GM21526 (cell line): ENCODE results near the gene ARHGAP6.

Experiments
- ATAC-seq: cut with Tn5 transposase; IDR thresholded peaks from one replicate; pipeline ENCODE4 v1.9.1; 2021; ENCODE audit warnings: moderate library complexity; ENCODE audit not compliant: unreplicated experiment, low FRiP score

The ARHGAP6 gene, protein sequence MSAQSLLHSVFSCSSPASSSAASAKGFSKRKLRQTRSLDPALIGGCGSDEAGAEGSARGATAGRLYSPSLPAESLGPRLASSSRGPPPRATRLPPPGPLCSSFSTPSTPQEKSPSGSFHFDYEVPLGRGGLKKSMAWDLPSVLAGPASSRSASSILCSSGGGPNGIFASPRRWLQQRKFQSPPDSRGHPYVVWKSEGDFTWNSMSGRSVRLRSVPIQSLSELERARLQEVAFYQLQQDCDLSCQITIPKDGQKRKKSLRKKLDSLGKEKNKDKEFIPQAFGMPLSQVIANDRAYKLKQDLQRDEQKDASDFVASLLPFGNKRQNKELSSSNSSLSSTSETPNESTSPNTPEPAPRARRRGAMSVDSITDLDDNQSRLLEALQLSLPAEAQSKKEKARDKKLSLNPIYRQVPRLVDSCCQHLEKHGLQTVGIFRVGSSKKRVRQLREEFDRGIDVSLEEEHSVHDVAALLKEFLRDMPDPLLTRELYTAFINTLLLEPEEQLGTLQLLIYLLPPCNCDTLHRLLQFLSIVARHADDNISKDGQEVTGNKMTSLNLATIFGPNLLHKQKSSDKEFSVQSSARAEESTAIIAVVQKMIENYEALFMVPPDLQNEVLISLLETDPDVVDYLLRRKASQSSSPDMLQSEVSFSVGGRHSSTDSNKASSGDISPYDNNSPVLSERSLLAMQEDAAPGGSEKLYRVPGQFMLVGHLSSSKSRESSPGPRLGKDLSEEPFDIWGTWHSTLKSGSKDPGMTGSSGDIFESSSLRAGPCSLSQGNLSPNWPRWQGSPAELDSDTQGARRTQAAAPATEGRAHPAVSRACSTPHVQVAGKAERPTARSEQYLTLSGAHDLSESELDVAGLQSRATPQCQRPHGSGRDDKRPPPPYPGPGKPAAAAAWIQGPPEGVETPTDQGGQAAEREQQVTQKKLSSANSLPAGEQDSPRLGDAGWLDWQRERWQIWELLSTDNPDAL (N-terminal part only)

DNA sequence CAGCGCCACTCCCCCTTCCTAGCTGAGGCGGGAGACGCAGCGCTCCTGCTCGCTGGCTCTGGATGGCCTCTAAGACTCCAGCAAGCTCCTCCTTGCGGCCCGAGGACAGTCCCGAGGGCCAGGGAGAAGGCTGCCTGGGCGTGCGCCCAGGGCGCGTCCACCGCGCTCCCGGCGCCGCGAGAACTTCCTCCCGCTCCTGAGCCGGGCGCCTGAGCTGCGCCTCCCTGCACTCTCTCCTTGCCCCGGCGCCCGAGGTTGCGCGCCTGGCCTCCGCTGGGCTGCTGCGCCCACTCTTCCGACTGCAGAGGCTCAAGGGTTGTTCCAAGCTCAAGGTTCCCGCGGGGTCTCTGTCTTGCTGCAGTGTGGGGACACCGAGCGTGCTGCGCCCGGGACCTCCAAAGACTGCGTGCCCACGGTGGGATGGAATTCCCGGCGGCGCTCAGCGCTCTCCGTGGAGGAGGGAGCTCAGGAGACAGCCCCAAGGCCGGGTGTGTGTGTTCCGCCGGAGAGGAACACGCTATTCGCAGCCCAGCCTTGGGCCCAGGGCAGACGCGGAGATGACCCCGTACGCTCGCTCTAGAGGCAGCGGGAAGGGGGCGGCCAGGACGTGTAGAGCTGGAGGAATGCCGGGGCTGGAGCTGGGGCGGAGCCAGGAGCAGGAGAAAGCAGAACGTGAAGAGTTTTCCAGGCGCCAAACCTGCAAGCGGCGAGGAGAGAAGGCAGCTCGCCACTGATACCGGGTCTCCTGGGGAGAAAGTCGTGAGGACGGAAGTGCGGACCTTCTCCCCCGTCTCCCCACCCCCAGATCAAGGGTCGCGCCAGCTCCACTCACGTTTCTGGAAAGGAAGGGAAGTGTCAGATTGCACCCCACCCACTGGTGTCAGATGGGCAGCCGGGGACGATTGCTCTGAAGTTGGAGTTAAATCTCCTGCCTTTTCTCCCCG lies at the start of gene ARHGAP6:
TSS of gene ARHGAP6 (minus strand) at position 753 of the 944 bp plus-strand sequence. CDS start 1,092 bp downstream, outside the sequence.
- no peak for ATAC-seq

DNA sequence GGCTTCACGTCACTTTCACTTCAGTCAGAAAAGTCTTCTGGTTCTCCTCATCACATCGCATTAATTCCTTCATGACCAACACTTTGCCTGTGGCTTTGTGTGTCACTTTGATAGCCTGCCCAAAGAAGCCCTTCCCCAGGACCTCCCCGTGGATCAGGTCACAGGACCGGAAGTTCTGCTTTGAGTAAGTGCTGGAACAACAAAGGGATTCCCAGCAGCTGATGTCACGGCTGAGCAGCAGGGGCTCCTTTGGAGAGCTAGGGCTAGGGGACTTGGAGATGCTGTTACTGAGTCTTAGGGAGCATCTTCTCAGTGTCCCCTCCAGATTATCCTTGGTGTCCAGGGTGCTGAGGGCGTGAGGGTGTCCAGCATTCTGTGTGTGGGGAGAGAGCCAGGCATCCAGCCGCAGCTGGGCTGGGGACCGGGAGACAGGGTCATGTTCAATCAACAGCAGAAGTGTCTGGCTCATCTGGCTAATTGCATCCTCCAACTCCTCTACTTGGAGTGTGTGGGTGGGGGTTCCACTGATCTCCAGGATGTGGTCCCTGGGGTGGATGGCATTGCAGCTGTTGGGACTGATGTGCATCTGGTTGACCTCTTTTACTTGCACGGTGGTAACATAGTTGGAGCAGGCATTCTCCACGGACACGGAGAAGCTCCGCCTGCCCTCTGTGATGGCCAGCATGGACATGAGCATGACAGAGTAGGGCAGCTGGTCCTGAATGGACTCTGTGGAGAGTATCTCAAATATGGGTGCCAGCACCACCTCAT lies 39.2 kb upstream of the ARHGAP6 start:
- ATAC-seq = no peak

GRCh38 chrX:11703855-11704254 lies 38.1 kb upstream of the ARHGAP6 start:
- no peak for ATAC-seq

- no peak for ATAC-seq
Observed at GRCh38 chrX:11702965-11703631, 37.4 kb upstream of the ARHGAP6 start.

GRCh38 chrX:11702420-11702819 lies 36.7 kb upstream of the ARHGAP6 start:
- no peak for ATAC-seq

- ATAC-seq = no peak
Observed at GRCh38 chrX:11698702-11699101, 33.0 kb upstream of the ARHGAP6 start.

GRCh38 chrX:11688201-11688600 lies 22.5 kb upstream of the ARHGAP6 start:
- ATAC-seq = no peak

DNA sequence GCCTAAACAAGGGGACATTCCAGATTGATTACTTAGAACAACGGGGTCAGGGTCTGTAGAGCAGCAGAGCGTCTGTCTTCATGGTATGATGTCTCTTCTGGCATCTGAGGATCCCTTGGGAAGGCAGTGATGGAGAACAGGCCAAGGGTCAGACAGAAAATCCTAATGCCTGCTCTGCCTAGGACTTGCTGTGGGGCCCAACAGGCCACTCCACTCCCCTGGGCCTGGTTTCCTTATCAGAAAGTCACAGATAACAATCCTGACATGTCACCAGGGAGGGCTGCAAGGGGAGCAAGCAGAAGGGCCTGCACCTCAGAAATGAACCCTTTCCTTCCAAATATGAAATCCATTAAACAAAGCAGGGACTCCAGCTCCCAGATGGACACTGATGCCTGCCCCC lies 21.4 kb upstream of the ARHGAP6 start:
- no peak for ATAC-seq

- ATAC-seq = no peak
Observed at GRCh38 chrX:11683057-11683456, 17.3 kb upstream of the ARHGAP6 start.

DNA sequence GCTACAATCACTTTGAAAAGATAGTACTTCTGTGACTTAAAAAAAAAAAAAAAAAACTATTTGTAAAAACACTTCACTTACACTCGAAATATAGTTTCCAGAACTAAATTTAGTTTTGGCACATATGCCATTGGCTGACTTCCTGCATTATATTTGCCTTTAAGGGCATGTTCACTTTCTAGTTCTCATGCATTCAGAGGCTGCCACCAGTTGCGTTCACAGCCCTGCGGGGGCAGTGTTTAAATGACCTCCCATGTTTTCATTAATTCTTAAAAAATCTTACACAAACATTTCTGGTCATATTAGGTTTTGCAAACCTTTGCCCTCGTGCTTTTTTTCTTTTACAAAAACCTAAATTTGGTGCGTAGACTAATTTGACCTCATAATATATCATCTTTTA lies 12.4 kb upstream of the ARHGAP6 start:
- ATAC-seq = no peak

DNA sequence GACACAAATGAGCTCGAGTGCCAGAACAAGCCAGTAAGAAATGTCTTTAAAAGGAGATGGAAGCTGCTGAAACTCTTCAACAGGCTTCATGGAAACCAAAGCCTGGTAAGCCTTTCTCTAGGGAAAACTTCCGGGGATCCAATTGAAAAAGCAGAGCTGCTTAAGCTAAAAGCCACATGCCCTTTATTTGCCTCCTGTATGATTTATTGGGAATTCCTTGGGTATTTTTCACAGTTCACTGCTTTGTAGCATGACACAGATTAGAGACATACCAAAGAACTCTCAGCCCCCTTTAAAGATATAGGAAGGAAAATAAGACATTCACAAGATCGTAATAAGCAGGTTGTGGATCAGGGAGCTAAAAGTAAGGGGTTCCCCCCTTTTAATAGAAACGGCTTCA lies 6.5 kb upstream of the ARHGAP6 start:
- no peak for ATAC-seq

- no peak for ATAC-seq
Observed at GRCh38 chrX:11670316-11670715, 4.6 kb upstream of the ARHGAP6 start.

DNA sequence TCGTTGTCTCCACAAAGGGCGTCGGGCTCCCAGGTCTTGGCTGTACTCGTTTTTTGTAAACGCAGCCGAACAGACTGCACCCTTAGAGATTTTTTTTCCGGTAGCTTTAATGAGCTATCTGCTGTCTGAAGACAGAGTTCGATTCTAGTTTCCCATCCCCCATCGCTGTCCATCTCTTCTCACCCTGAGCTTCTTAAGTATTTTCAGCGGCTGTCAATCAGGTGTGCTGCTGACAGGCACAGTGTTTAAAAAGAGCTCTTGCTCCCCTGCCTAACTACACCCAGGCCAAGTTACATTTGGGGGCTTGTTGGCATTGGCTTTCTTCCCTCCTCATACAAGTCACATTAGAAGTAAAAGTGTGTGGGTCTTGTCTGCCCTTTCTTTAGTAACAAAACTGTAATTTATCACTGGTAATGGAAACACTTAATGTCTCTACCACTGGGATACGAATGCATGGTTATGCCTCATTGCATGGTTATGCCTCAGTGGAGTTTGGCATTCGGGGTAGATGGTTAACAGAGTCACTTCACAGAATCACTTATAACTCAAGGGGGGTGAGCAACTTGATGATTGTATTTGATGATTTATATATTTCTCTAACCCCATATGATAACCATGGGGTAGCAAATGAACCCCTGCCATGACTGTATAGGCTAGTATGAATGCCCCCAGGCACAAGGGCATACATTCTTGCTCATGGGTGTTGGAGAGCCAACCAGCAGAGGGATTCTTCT lies 1.4 kb upstream of the ARHGAP6 start:
- ATAC-seq = no peak

- no peak for ATAC-seq
Observed at GRCh38 chrX:11666164-11666563, 444 bp upstream of the ARHGAP6 start.

- ATAC-seq = no peak
Observed at GRCh38 chrX:11664211-11665167, 1.2 kb downstream of the ARHGAP6 start.

- no peak for ATAC-seq
Observed at GRCh38 chrX:11663875-11664210, 1.9 kb downstream of the ARHGAP6 start.

GRCh38 chrX:11655282-11656015 lies 10.3 kb downstream of the ARHGAP6 start:
- ATAC-seq = no peak
